ENCODE data around the gene NPIPA7. TPM values are rescaled to one million over a fixed set of nuclear protein-coding genes. Genes with fewer than 3 reads are reported as not detected.
"Not testable (repeated sequence)": the region's sequence is repeated elsewhere in the genome, so short reads cannot be mapped to it uniquely, and the experiment has no call there.

Gene NPIPA7
- total RNA-seq, 2 experiments from 2014 or later, result 6.0 to 7.4 TPM

- H3K27ac Mint-ChIP-seq, H3K4me1 Mint-ChIP-seq, H3K36me3 Mint-ChIP-seq, H3K9me3 Mint-ChIP-seq, H3K27me3 Mint-ChIP-seq, DNase-seq, H3K4me3 Mint-ChIP-seq: not testable (repeated sequence)
Measured at GRCh38 chr16:16402333-16402732, 23.4 kb downstream of the NPIPA7 start.

GRCh38 chr16:16404283-16404682 lies 25.3 kb downstream of the NPIPA7 start:
- DNase-seq, H3K4me1 Mint-ChIP-seq, H3K27me3 Mint-ChIP-seq, H3K27ac Mint-ChIP-seq, H3K36me3 Mint-ChIP-seq, H3K9me3 Mint-ChIP-seq, H3K4me3 Mint-ChIP-seq: not testable (repeated sequence)

GRCh38 chr16:16405421-16405820 lies 26.5 kb downstream of the NPIPA7 start:
- not testable (repeated sequence) for H3K4me1 Mint-ChIP-seq, H3K9me3 Mint-ChIP-seq, DNase-seq, H3K27me3 Mint-ChIP-seq, H3K36me3 Mint-ChIP-seq, H3K4me3 Mint-ChIP-seq, H3K27ac Mint-ChIP-seq

- not testable (repeated sequence) for H3K4me1 Mint-ChIP-seq, H3K36me3 Mint-ChIP-seq, H3K27me3 Mint-ChIP-seq, DNase-seq, H3K9me3 Mint-ChIP-seq, H3K4me3 Mint-ChIP-seq, H3K27ac Mint-ChIP-seq
Measured at GRCh38 chr16:16408430-16408829, 29.5 kb downstream of the NPIPA7 start.

- not testable (repeated sequence) for H3K27ac Mint-ChIP-seq, H3K9me3 Mint-ChIP-seq, H3K27me3 Mint-ChIP-seq, H3K4me3 Mint-ChIP-seq, DNase-seq, H3K36me3 Mint-ChIP-seq, H3K4me1 Mint-ChIP-seq
Measured at GRCh38 chr16:16413773-16414172, 34.8 kb downstream of the NPIPA7 start.

GRCh38 chr16:16417071-16417470 lies 38.1 kb downstream of the NPIPA7 start:
- H3K27ac Mint-ChIP-seq, H3K9me3 Mint-ChIP-seq, H3K27me3 Mint-ChIP-seq, H3K36me3 Mint-ChIP-seq, DNase-seq, H3K4me1 Mint-ChIP-seq, H3K4me3 Mint-ChIP-seq: not testable (repeated sequence)

GRCh38 chr16:16417914-16418544 lies 39.1 kb downstream of the NPIPA7 start:
- H3K27me3 Mint-ChIP-seq, H3K4me1 Mint-ChIP-seq, H3K9me3 Mint-ChIP-seq, DNase-seq, H3K4me3 Mint-ChIP-seq, H3K27ac Mint-ChIP-seq, H3K36me3 Mint-ChIP-seq: not testable (repeated sequence)

- not testable (repeated sequence) for DNase-seq, H3K27ac Mint-ChIP-seq, H3K4me1 Mint-ChIP-seq, H3K27me3 Mint-ChIP-seq, H3K36me3 Mint-ChIP-seq, H3K9me3 Mint-ChIP-seq, H3K4me3 Mint-ChIP-seq
Measured at GRCh38 chr16:16420515-16420914, 41.6 kb downstream of the NPIPA7 start.

- H3K4me3 Mint-ChIP-seq, H3K9me3 Mint-ChIP-seq, H3K27ac Mint-ChIP-seq, H3K36me3 Mint-ChIP-seq, H3K27me3 Mint-ChIP-seq, DNase-seq, H3K4me1 Mint-ChIP-seq: not testable (repeated sequence)
Measured at GRCh38 chr16:16425146-16425545, 46.2 kb downstream of the NPIPA7 start.

GRCh38 chr16:16431135-16431534 lies 52.2 kb downstream of the NPIPA7 start:
- not testable (repeated sequence) for DNase-seq, H3K27ac Mint-ChIP-seq, H3K27me3 Mint-ChIP-seq, H3K4me3 Mint-ChIP-seq, H3K4me1 Mint-ChIP-seq, H3K36me3 Mint-ChIP-seq, H3K9me3 Mint-ChIP-seq

- H3K4me1 Mint-ChIP-seq, DNase-seq, H3K27ac Mint-ChIP-seq, H3K4me3 Mint-ChIP-seq, H3K36me3 Mint-ChIP-seq, H3K9me3 Mint-ChIP-seq, H3K27me3 Mint-ChIP-seq: not testable (repeated sequence)
Measured at GRCh38 chr16:16434711-16435110, 55.8 kb downstream of the NPIPA7 start.

GRCh38 chr16:16441401-16441800 lies 62.5 kb downstream of the NPIPA7 start:
- not testable (repeated sequence) for H3K4me3 Mint-ChIP-seq, H3K9me3 Mint-ChIP-seq, H3K27me3 Mint-ChIP-seq, DNase-seq, H3K36me3 Mint-ChIP-seq, H3K27ac Mint-ChIP-seq, H3K4me1 Mint-ChIP-seq

Other genes starting within 250 kb of the NPIPA7 start
- gene ABCC6, start 155.6 kb upstream of the NPIPA7 start, total RNA-seq, result not detected
- 10 to 100 TPM; 15.2 to 19.6 TPM for gene NOMO3, start 146.6 kb upstream of the NPIPA7 start, total RNA-seq